GM21367 (cell line): ENCODE measurements around the gene VARS2.
"Not testable (repeated sequence)": the region's sequence is repeated elsewhere in the genome, so short reads cannot be mapped to it uniquely, and the experiment has no call there.

Experiments
- ATAC-seq: cut with Tn5 transposase; IDR thresholded peaks from one replicate; pipeline ENCODE4 v1.9.1; 2021; ENCODE audit not compliant: unreplicated experiment

VARS2 gene

DNA sequence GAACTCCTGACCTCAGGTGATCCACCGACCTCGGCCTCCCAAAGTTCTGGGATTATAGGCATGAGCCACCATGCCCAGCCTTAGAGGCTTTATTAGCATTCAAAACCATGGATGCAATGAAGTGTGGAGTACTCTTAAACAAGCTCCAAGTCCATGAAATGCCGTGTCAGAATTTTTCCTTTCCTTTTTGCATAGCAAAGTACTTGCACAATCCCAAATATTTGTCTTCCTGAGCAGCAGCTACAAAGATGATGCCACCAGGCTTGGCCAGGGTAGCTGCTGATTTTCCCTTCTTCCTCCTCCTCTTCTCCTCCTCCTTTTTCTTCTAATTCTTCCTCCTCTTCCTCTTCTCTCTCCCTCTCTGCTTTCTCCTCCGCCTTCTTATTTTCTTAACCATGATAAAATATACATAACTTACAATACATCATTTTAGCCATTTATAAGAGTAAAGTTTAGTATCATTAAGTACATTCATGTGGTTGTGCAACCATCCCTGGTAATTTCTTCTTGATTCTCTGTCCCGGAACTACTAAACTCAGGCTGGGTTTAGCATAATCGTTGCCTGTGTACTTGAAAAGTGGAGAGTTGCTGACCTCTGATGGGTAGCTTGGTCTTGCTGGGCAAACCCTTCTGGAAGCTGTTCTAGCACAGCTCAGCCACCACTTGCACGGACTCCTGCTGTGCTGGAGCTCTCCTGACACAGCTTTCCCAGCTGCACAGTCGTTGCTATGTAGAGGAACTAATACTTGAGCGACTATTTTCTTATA, 47.1 kb downstream of the VARS2 start:
- no peak for ATAC-seq

DNA sequence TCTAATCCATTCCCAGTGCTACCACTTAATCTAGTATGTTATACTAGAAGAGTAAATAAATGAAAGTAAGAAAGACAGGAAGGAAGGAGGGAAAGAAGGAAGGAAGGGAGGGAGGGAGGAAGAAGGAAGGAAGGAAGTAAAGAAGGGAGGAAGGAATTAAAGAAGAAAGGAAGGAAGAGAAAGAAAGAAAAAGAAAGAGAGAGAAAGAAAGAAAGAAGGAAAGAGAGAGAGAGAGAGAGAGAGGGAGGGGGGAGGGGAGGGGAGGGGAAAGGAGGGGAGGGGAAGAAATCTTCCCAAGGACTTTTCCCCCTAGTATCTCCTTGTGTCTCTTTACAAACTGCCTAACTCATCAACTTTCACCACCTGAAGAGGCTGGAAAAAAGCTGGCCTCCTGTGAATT, 48.7 kb downstream of the VARS2 start:
- ATAC-seq: no peak

DNA sequence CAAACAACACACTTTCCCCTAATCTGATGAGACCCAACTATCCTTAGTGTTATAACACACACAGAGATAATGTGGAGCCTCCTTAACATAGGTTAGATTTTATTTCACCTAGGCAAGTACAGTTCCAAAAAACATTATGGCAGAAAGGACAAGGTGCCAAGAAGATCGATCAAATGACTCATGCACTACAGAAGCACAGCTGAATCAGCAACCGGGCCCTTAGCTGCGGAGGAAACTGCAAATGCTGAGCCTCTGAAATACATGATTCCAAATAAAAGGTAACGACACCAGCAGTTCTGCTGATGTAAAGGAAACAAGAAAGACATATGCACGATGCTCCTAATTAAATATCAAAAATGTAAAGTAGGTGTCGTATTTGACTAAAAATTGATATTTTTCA, 49.6 kb downstream of the VARS2 start:
- ATAC-seq: no peak

DNA sequence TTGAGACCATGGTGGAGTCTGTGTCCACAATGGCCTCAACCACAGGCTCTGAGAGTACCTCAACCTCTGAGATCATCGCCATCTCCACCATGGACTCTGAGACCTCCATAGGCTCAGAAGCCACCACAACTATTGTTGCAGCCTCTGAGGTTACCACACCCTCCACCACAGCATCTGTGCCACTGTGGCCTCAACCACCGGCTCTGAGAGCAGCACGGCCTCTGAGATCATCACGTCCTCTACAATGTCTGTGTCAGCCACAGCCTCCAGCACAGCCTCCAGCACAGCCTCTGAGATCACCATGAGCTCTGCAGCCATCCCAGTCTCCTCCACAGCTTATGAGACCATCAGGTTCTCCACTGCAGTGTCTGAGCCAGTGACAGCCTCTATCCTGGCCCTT, 50.0 kb downstream of the VARS2 start:
- ATAC-seq: no peak

DNA sequence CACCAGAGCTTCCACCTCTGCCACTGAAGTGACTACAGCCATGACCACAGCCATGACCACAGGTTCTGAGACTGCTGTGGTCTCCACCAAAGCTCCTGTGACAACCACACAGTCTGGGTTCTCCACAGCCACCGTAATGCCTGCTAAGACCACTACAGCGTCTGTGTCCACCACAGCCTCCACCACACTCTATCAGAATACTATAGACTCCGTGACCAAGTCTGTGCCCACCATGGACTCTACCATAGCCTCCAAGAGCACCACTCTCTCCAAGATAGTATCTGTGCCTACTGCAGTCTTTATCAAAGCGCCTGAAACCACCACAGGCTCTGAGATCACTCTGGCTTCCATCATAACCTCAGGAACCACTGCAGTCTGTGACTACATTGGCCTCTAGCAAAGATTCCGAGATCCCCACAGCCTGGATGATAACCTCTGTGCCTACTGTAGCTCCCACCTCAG, 51.1 kb downstream of the VARS2 start:
- no peak for ATAC-seq

DNA sequence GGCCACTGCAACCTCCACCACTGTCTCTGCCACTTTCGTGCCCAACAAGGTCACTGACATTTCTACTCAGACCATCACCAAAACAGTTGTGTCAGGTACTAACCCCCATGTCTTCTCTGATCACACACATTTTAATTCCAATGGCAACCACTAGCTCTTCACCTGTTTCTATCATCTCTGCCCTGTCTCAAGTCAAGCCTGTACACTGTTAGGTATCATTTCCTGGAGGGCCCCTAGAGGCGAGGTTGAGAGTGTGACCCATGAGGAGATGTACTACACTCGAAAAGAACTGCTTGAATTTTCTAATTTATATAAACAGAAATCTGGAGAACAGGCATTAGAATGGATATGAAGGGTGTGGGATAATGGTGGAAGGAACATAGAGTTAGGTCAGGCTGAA, 52.1 kb downstream of the VARS2 start:
- ATAC-seq: no peak

DNA sequence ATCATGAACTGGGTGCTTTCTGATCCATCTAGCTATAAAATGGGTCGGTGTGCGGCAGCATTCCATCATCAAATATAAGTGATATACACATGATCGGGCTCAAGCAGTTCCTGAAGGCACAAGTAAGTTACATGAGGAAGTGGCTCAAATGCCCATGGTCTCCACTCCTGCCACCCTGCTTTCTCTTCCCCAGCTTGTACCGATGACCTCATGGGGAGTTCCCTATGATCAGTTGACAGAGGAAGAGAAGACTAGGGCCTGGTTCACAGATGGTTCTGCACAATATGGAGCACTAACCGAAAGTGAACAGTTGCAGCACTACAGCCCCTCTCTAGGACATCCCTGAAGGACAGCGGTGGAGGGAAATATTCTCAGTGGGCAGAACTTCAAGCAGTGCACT, 55.1 kb downstream of the VARS2 start:
- not testable (repeated sequence) for ATAC-seq

DNA sequence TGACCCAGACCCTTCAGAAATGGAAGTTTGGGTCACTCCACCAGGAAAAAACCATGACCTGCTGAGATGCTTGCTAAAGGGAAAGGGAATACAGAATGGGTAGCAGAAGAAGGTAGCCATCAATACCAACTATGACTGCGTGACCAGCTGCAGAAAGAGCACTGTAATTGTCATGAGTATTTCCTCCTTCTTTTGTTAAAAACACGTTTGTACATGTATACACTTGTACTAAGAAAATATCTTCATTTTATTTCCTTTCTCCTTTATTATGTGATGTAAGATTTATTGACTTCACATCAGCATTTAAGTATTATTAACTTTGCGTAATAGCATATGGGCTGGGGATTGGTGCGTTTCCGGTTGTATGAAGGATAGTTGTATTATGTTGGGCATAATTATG, 56.9 kb downstream of the VARS2 start:
- no peak for ATAC-seq

DNA sequence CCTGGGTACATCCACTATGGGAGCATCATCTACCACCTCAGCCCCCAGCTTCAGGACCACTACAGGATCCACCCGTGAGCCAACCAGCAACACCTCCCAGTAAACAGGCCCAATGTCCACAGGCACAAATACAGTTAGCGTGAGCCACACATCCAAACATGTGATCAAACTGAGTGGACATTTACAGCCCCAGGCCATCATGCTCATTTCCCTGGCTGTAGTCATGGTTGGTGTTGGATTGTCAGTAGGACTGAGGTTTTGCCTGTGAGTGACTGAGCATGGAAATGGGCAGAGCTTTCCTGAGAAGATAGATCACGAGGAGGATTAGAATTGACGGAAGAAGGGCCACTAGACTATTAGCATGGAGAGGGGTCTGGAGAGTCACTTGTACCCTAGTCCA, 58.8 kb downstream of the VARS2 start:
- no peak for ATAC-seq

DNA sequence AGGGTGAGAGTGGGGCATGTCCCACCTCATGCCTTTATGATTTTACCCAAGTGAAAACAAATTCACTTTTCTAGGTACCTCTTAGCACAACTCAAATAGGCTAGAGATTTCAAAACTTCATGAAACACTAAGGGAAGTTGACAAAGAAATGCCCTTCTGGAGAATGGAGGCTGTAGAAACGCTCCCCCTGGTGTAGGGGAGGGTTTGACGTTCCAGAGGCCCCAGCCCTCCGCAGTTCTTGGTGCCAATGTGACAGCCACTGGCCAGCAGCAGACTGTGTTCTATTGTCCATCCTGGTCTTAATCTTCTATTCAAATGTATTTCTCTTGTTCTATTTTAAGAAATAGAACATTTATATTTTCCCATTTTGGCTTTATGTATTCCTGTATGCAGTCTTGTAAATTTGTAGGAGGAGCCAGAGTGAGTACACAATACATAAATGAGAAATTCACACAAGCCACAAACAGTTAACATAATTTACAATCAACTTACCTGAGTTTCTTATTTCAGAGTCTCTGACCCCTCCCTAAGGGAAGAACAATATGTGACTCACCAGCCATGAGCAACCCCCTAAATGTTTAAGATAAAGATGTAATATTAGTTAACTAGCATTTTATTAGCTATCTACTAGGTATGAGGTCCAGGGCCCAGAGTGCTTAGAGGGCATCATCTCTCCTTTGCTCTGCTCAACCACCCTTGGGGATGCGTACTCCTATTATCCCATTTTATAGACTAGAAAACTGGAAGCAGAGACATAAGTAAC, 60.6 kb downstream of the VARS2 start:
- no peak for ATAC-seq
